Activated T-cell treated with anti-CD3 and anti-CD28 coated beads, Interleukin-2, amount 50 U/mL, for 24 hours (primary cell): ENCODE measurements around the gene OR4P4.

Source experiments
- DNase-seq: peaks from one replicate; pipeline ENCODE4 v3.0.0-alpha.2; 2020
- H3K27ac Mint-ChIP-seq: 2 replicates; pipeline ENCODE4 v1.8.0; 2020; ENCODE audit warnings: mild to moderate bottlenecking, mixed read lengths
- H3K27me3 Mint-ChIP-seq: 2 replicates; pipeline ENCODE4 v1.8.0; 2020; ENCODE audit warnings: mixed read lengths
- H3K36me3 Mint-ChIP-seq: 2 replicates; pipeline ENCODE4 v1.8.0; 2020; ENCODE audit warnings: low read depth, mixed read lengths
- H3K4me1 Mint-ChIP-seq: 2 replicates; pipeline ENCODE4 v1.8.0; 2020; ENCODE audit warnings: low read depth, mixed read lengths
- H3K4me3 Mint-ChIP-seq: 2 replicates; pipeline ENCODE4 v1.8.0; 2020; ENCODE audit warnings: mild to moderate bottlenecking, moderate library complexity, mixed read lengths
- H3K9me3 Mint-ChIP-seq: 2 replicates; pipeline ENCODE4 v1.8.0; 2020; ENCODE audit warnings: mixed read lengths

Gene OR4P4

DNA sequence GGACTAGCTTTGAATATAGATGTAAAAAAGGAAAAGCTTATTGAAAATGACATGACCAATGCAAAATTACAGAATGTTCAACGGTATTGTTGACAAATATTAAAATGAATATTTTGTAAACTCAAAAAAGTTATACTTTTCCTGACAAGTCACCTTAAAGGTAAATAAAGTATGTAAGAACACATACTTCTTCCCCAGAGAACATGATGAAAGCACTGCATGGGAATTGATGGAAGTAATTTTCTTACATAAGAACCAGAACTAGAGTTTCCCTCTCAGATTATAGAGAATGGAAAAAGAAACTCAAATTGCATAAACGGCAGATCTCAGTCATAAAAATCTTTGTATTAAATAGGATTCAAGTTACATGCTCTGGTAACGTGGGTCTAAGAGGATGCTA, at the start of gene OR4P4:
OR4P4 (plus strand) TSS at position 301 of the 400 bp plus-strand sequence.
- no peak for DNase-seq
- no peak within 1 kb of the TSS for H3K4me3 Mint-ChIP-seq
- H3K4me1 Mint-ChIP-seq = no peaks in the 10 kb centered on the region
- no peak within 1 kb of the TSS for H3K27ac Mint-ChIP-seq
- no peaks in the 10 kb centered on the region for H3K36me3 Mint-ChIP-seq
- peaks cover 13% of the 10 kb centered on the region for H3K9me3 Mint-ChIP-seq
- no peaks in the 10 kb centered on the region for H3K27me3 Mint-ChIP-seq

DNA sequence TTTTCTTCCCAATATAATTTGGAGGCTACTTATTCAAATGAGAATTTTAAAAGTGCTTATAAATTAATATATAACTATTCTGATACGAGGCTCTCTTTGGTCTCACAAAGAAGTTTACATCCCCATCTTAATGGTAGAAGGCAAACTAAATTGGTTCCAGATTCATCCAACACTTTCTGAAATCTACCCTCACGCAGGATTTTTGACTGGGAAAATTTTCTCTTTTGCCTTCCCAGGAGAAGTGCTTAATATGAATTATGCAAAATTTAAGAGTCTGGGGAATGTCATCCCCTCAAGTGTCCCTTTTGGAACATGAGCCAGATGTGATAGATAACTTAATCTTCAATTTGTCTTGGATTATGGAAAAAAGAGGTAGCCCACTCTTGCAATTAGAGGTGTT, 27.4 kb upstream of the OR4P4 start, which contains the start of gene OR4C11:
OR4C11 (minus strand) TSS at position 101 of the 400 bp plus-strand sequence. CDS start 3,272 bp downstream, outside the sequence.
- no peak for DNase-seq
- Mint-ChIP-seq H3K9me3 (peaks cover 29% of the 10 kb centered on the region), H3K36me3 (no peaks in the 10 kb centered on the region), H3K4me1 (no peaks in the 10 kb centered on the region), H3K27me3 (no peaks in the 10 kb centered on the region), H3K4me3 (no peak within 1 kb of the TSS), H3K27ac (no peak within 1 kb of the TSS)

DNA sequence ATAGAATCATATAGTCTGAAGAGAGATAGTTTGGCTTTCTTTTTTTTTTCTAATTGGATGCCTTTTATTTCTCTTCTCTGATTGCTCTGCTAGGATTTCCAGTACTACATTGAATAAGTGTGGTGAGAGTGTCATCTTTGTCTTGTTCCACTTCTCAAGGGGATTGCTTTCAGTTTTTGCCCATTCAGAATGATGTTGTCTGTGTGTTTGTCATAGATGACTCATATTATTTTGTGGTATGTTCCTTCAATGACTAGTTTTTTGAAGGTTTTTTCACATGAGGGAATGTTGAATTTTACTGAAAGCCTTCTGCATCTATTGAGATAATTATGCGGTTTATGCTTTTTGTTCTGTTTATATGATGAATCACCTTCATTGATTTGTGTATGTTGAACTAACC, 10.4 kb upstream of the OR4P4 start:
- no peak overlapping the region for H3K27ac Mint-ChIP-seq
- no peak overlapping the region for H3K4me3 Mint-ChIP-seq
- DNase-seq = no peak
- H3K27me3 Mint-ChIP-seq = no peaks in the 10 kb centered on the region
- no peaks in the 10 kb centered on the region for H3K36me3 Mint-ChIP-seq
- peaks cover 44% of the 10 kb centered on the region for H3K9me3 Mint-ChIP-seq
- no peaks in the 10 kb centered on the region for H3K4me1 Mint-ChIP-seq

DNA sequence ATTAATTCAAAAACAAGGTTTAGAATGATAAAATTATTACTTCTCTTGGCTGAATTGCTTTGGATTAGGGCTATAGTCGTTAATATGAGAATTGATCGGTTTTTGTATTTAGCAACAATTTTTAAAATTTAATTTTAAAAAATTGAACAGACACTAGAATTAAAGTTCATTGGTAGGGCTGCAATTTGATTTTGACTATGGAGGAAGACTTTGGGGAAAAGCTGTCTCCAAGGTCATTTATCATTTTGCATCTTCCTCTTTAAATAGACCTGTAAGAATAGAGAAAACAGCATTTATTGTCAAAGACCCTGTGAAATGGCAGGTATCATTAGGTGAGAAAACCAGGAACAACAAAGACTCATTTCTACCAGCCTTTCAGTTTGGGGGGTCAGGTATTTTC, 13.1 kb downstream of the OR4P4 start, which contains the start of gene OR4S2:
OR4S2 (plus strand) TSS at position 301 of the 400 bp plus-strand sequence. CDS start 2,577 bp downstream, outside the sequence.
- Mint-ChIP-seq H3K4me3 (no peak within 1 kb of the TSS), H3K27me3 (no peaks in the 10 kb centered on the region), H3K36me3 (no peaks in the 10 kb centered on the region), H3K4me1 (no peaks in the 10 kb centered on the region), H3K27ac (no peak within 1 kb of the TSS), H3K9me3 (peaks cover 43% of the 10 kb centered on the region)
- DNase-seq = no peak

DNA sequence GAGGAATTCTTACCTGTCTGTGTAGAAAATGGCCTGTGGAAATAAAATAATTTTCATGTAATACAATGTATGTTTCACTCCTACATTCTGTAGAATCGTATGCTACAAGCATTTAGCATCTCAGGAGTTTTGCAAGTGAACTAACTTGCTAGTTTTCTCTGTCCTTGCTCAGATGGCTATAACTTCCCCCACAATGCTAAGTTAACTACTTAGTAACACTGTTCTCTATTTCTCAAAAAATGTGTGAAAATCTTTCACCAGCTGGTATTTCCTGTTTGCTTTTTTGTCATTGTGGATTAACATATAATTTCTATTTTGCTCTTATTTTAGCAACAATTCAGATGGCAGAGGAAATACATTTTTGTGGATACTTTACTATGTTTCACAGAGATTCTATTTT, 17.6 kb downstream of the OR4P4 start:
- H3K9me3 Mint-ChIP-seq = peaks cover 45% of the 10 kb centered on the region
- no peaks in the 10 kb centered on the region for H3K4me1 Mint-ChIP-seq
- no peak overlapping the region for H3K4me3 Mint-ChIP-seq
- no peak overlapping the region for H3K27ac Mint-ChIP-seq
- no peak for DNase-seq
- H3K27me3 Mint-ChIP-seq = no peaks in the 10 kb centered on the region
- H3K36me3 Mint-ChIP-seq = no peaks in the 10 kb centered on the region

DNA sequence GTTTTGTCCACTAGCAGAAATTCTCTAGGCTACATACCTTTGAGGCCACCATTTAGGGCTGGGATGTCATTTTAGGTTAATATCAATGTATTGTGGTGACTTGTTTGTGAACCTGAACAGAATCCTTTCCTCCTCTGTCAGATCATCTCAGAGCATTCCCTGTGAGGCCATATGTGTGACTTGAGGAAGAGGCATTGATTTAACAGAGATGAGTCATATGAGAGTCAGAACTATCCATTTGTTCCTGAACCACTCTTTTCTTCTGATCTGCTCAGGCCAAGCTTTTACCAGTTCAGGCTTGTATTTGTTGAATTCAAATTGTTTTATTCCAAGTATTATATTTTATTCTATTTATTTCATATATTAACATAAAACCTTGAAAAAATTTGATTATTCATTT, 20.2 kb downstream of the OR4P4 start:
- Mint-ChIP-seq H3K27ac (no peak overlapping the region), H3K27me3 (no peaks in the 10 kb centered on the region), H3K36me3 (no peaks in the 10 kb centered on the region), H3K4me3 (no peak overlapping the region), H3K4me1 (no peaks in the 10 kb centered on the region), H3K9me3 (peaks cover 41% of the 10 kb centered on the region)
- DNase-seq = no peak

DNA sequence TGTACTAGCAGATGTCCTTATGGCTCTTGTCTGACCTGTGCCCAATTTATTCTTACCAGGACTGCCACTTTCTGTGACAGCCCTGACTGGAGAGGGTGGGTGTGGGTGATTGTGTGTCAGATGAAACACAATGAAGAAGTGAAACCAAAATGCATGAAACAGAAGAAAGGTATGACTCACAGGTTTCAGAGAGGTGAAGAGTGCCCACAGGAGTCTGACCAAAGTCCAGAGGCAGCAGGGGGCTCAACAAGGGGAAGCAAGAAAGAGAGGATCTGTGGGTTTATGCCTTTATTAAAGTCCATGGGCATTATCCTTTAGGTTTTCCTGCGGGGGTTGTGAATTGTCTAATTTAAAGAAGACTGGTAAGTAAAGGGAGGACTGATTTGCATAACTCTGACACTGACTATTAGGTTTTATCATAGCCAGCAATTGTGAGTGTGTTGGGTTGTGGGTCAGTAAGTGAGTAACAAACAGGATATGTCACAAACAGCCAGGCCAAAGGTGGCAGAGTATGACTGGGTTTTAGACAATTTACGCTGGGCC, 23.2 kb downstream of the OR4P4 start:
- Mint-ChIP-seq H3K4me1 (no peaks in the 10 kb centered on the region), H3K27me3 (no peaks in the 10 kb centered on the region), H3K27ac (no peak overlapping the region), H3K36me3 (no peaks in the 10 kb centered on the region), H3K9me3 (peaks cover 36% of the 10 kb centered on the region), H3K4me3 (no peak overlapping the region)
- DNase-seq = no peak

DNA sequence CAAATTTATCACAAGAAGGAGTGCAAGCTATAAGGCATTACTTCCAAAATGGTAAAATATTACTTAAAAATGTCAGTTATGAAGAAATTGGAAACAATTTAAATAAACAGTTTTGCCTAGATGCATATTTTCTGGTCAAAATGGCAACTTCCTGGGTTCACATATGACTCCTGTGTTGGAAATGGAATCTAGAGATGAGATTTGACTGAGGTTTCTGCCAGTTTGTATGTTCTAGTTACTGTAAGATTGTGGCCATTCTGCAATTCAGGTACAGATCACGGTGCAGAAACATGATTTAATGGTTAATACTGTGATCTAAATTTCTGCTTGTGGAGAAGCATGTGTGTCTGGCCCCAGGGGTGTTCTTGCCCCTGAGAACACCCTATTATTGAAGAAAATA, 23.7 kb downstream of the OR4P4 start:
- DNase-seq = no peak
- no peak overlapping the region for H3K4me3 Mint-ChIP-seq
- no peaks in the 10 kb centered on the region for H3K27me3 Mint-ChIP-seq
- H3K9me3 Mint-ChIP-seq = peaks cover 34% of the 10 kb centered on the region
- H3K27ac Mint-ChIP-seq = no peak overlapping the region
- no peaks in the 10 kb centered on the region for H3K4me1 Mint-ChIP-seq
- no peaks in the 10 kb centered on the region for H3K36me3 Mint-ChIP-seq

DNA sequence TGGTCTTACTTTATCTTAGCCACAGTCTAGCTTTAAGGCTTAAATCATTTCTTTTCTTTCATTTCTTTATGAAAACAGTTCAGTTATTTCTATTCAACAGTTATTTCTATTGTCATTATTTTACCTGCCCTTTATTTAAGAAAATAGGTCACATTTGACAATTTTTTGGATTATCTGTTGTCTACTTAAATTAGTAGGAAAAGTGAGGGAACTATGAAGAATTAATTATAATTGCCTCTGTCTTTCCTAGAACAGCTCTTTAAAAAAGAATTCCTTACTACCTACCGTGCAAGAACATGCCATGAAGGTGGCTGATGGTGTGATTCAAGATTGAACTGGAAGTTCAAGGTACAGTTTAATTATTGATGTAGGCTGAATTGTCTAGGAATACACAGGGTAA, 27.0 kb downstream of the OR4P4 start, which contains the start of gene OR4C6:
OR4C6 (plus strand) TSS at position 301 of the 400 bp plus-strand sequence. CDS start 2,966 bp downstream, outside the sequence.
- DNase-seq = no peak
- peaks cover 25% of the 10 kb centered on the region for H3K9me3 Mint-ChIP-seq
- no peaks in the 10 kb centered on the region for H3K4me1 Mint-ChIP-seq
- H3K4me3 Mint-ChIP-seq = no peak within 1 kb of the TSS
- no peak within 1 kb of the TSS for H3K27ac Mint-ChIP-seq
- H3K27me3 Mint-ChIP-seq = no peaks in the 10 kb centered on the region
- no peaks in the 10 kb centered on the region for H3K36me3 Mint-ChIP-seq

DNA sequence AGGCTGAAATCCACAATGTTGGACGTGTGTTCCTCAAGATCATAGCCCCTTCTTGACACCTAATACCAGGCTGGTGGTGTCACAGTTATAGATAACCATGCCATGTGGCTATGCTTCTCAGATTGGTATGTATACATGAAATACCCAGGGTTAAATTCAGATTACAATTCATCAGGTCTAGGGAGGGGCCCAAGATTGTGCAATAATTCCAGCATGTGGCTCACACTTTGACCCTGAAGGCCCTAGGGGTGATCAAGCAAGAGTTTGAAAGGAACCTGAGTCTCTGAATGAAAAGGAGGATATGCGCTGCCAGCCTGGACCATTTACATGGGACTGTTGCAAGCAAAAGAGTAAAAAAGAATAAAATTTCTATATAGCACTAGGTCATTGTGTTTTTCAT, 34.5 kb downstream of the OR4P4 start:
- Mint-ChIP-seq H3K9me3 (peaks cover 23% of the 10 kb centered on the region), H3K36me3 (no peaks in the 10 kb centered on the region), H3K27me3 (no peaks in the 10 kb centered on the region), H3K4me3 (no peak overlapping the region), H3K4me1 (no peaks in the 10 kb centered on the region), H3K27ac (no peak overlapping the region)
- no peak for DNase-seq

DNA sequence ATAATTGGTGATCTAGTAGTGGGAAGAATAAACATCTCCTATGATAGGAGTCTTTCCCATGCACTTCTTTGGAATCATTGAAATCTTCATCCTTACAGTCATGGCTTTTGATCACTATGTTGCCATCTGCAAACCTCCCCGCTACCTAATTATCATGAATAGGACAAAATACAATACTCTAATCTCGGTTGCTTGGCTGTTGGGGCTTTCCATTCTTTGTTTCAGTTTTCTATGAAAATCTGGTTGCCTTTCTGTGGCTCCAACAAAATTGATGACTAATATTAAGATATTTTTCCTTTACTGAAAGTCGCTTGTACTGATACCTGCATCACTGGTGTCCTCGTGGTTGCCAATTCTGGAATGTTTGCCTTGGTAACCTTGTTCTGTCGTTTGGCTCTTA, 38.9 kb downstream of the OR4P4 start:
- H3K27ac Mint-ChIP-seq = no peak overlapping the region
- DNase-seq = no peak
- H3K4me1 Mint-ChIP-seq = no peaks in the 10 kb centered on the region
- H3K4me3 Mint-ChIP-seq = no peak overlapping the region
- H3K9me3 Mint-ChIP-seq = peaks cover 14% of the 10 kb centered on the region
- no peaks in the 10 kb centered on the region for H3K36me3 Mint-ChIP-seq
- H3K27me3 Mint-ChIP-seq = no peaks in the 10 kb centered on the region
